ENCODE measurements around the gene CLASRP. TPM values are rescaled to one million over a fixed set of nuclear protein-coding genes. Genes with fewer than 3 reads are reported as not detected.
"Not testable (repeated sequence)": the region's sequence is repeated elsewhere in the genome, so short reads cannot be mapped to it uniquely, and the experiment has no call there.

Gene CLASRP
- total RNA-seq, 4 donors from 2014 or later = 48.2 to 96.8 (median 95.0) TPM

- Histone ChIP-seq H3K4me3 (replicated peaks in 1 of 3) (no peak overlapping the region), H3K27ac (no peak overlapping the region), H3K27me3 (no peaks in the 10 kb centered on the region), H3K9me3 (no peaks in the 10 kb centered on the region), H3K4me1 (no peaks in the 10 kb centered on the region), H3K36me3 (peaks cover 17 to 20% of the 10 kb centered on the region in 2 donors)
- 90 to 98% methylated on average over 6 of the region's 6 CpGs for WGBS, 2 donors
- TF ChIP-seq, protein P1, sequence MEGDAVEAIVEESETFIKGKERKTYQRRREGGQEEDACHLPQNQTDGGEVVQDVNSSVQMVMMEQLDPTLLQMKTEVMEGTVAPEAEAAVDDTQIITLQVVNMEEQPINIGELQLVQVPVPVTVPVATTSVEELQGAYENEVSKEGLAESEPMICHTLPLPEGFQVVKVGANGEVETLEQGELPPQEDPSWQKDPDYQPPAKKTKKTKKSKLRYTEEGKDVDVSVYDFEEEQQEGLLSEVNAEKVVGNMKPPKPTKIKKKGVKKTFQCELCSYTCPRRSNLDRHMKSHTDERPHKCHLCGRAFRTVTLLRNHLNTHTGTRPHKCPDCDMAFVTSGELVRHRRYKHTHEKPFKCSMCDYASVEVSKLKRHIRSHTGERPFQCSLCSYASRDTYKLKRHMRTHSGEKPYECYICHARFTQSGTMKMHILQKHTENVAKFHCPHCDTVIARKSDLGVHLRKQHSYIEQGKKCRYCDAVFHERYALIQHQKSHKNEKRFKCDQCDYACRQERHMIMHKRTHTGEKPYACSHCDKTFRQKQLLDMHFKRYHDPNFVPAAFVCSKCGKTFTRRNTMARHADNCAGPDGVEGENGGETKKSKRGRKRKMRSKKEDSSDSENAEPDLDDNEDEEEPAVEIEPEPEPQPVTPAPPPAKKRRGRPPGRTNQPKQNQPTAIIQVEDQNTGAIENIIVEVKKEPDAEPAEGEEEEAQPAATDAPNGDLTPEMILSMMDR (IDR thresholded peaks at IDR 0.05) = no peak
- TF ChIP-seq POLR2A (IDR thresholded peaks at IDR 0.05) = no peak
- intact Hi-C loops (cut with DNase I) = no loop called here
- no peak for DNase-seq
Measured at GRCh38 chr19:44993526-44993925, 45.3 kb upstream of the CLASRP start.

GRCh38 chr19:44993926-44994537, 44.8 kb upstream of the CLASRP start:
- intact Hi-C loops (cut with DNase I) = no loop called here
- Histone ChIP-seq H3K36me3 (peaks cover 17 to 20% of the 10 kb centered on the region in 2 donors), H3K4me1 (no peaks in the 10 kb centered on the region), H3K27me3 (no peaks in the 10 kb centered on the region), H3K27ac (no peak overlapping the region), H3K4me3 (replicated peaks in 1 of 3) (no peak overlapping the region), H3K9me3 (no peaks in the 10 kb centered on the region)
- WGBS, 2 donors = 97% methylated on average over 10 of the region's 12 CpGs; no CpG with 5 or more reads in 1 of the 2 donors
- no peak for DNase-seq
- no peak for TF ChIP-seq POLR2A (IDR thresholded peaks at IDR 0.05)
- TF ChIP-seq, protein P1 (IDR thresholded peaks at IDR 0.05) = no peak

DNA sequence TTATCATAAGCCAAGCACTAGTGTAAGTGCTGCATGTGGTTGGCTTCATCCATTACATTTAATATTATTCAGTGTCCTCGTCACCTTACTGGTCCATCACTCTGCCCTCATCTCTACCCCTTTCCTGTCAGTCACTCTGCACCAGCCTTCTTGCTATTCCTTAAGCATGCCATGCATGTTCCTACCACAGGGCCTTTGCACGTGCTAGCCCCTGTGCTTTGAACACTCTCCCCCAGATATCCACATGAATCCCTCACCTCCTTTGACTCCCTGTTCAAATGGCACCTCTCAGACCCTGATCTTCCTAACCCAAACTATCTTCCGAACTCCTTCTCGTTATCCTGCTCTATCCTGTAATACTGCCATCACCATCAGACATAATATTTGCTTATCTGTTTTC, 40.8 kb upstream of the CLASRP start:
- H3K4me1 ChIP-seq = peaks cover 4 to 8% of the 10 kb centered on the region in 2 donors
- TF ChIP-seq, protein P1 (IDR thresholded peaks at IDR 0.05) = no peak
- no peak for TF ChIP-seq POLR2A (IDR thresholded peaks at IDR 0.05)
- H3K27me3 ChIP-seq = no peaks in the 10 kb centered on the region
- H3K27ac ChIP-seq = no peak overlapping the region
- H3K36me3 ChIP-seq = no peaks in the 10 kb centered on the region
- WGBS, 2 donors = 92 to 94% methylated on average over 4 of the region's 4 CpGs
- intact Hi-C loops (cut with DNase I) = no loop called here
- no peak overlapping the region for H3K4me3 ChIP-seq (replicated peaks in 1 of 3)
- no peak for DNase-seq
- no peaks in the 10 kb centered on the region for H3K9me3 ChIP-seq

DNA sequence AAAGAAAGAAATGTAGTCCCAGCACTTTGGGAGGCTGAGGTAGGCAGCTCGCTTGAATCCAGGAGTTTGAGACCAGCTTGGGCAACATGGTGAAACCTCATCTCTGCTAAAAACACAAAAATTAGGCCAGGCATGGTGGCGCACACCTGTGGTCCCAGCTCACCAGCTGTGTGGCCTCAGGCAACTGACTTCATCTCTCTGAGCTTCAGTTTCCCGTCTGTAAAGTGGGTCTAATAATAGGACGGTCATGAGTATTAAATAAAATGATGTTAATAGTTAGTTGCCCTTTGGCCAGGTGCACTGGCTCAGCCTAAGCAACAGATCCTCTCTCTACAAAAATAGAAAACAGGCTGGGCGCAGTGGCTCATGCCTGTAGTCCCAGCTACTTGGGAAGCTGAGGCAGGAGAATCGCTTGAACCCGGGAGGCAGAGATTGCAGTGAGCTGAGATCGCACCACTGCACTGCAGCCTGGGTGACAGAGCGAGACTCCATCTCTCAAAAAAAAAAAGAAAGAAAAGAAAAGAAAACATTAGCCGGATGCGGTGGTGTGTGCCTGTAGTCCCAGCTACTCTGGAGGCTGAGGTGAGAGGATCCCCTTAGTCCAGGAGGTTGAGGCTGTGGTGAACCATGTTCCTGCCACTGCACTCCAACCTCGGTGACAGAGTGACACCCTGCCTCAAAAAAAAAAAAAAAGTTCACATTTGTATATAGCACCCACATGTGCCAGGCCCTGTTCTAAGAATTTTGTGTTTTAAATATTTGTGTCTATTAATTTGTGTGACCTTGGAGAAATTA, 39.5 kb upstream of the CLASRP start:
- H3K36me3 ChIP-seq; H3K27ac ChIP-seq; H3K27me3 ChIP-seq; H3K9me3 ChIP-seq; H3K4me1 ChIP-seq; intact Hi-C loops (cut with DNase I); DNase-seq; H3K4me3 ChIP-seq (replicated peaks in 1 of 3): not testable (repeated sequence)
- WGBS, 2 donors = 69 to 74% methylated on average over 12 of the region's 12 CpGs

DNA sequence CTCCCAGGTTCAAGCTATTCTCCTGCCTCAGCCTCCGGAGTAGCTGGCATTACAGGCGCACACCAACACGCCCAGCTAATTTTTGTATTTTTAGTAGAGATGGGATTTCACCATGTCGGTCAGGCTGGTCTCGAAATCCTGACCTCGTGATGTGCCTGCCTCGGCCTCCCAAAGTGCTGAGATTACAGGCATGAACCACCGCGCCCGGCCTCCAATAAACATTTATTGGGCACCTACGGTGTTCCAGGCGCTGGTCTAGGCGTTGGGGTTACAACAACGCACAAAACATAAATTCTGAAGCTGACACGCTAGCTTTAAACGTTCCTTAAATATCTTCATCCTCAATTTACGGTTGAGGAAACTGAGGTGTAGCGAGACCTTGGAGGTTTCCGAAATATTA, 38.2 kb upstream of the CLASRP start:
- H3K27me3 ChIP-seq; DNase-seq; intact Hi-C loops (cut with DNase I); H3K36me3 ChIP-seq; H3K9me3 ChIP-seq; H3K4me1 ChIP-seq: not testable (repeated sequence)
- Histone ChIP-seq H3K27ac (peak overlapping the region in 2 of 3 donors; percentile 6 to 61), H3K4me3 (replicated peaks in 1 of 3) (peak overlapping the region in 1 of 3 donors; percentile 74)
- 73 to 78% methylated on average over 19 of the region's 19 CpGs for WGBS, 2 donors
